Liver (tissue), 3 donors: ENCODE measurements around the gene SLC2A4RG.

Experiments
- REST ChIP-seq: IDR thresholded peaks from 2 replicates; pipeline ENCODE4 v1.6.1; 2016; ENCODE audit warnings: antibody characterized with exemption, mild to moderate bottlenecking
- RXRA ChIP-seq, 2 donors: IDR thresholded peaks; 2 replicates each; pipeline ENCODE4 v1.6.1; 2017 to 2018; ENCODE audit warnings: antibody characterized with exemption in 2 of 2, mild to moderate bottlenecking in 1 of 2
- SP1 ChIP-seq: IDR thresholded peaks from 2 replicates; pipeline ENCODE4 v1.6.1; 2018; ENCODE audit warnings: antibody characterized with exemption, mild to moderate bottlenecking
- TAF1 ChIP-seq: conservative IDR thresholded peaks from 2 replicates; pipeline ENCODE4 v1.6.1; 2016; ENCODE audit warnings: antibody characterized with exemption, mild to moderate bottlenecking
- ZBTB33 ChIP-seq: IDR thresholded peaks from 2 replicates; pipeline ENCODE4 v1.6.1; 2016; ENCODE audit warnings: antibody characterized with exemption
- TF ChIP-seq, protein P1 (sequence below): fragments of 150-350 bp; IDR thresholded peaks from 2 replicates; pipeline ENCODE4 v1.5.1; 2017; ENCODE audit warnings: improper control_type of control experiment, low read depth, low read length; ENCODE audit not compliant: missing input control
- TF ChIP-seq, protein P2 (sequence below): IDR thresholded peaks from 2 replicates; pipeline ENCODE4 v1.6.1; 2016; ENCODE audit warnings: antibody characterized with exemption
- donor health status: healthy.
- donor health status: healthy.

DNA sequence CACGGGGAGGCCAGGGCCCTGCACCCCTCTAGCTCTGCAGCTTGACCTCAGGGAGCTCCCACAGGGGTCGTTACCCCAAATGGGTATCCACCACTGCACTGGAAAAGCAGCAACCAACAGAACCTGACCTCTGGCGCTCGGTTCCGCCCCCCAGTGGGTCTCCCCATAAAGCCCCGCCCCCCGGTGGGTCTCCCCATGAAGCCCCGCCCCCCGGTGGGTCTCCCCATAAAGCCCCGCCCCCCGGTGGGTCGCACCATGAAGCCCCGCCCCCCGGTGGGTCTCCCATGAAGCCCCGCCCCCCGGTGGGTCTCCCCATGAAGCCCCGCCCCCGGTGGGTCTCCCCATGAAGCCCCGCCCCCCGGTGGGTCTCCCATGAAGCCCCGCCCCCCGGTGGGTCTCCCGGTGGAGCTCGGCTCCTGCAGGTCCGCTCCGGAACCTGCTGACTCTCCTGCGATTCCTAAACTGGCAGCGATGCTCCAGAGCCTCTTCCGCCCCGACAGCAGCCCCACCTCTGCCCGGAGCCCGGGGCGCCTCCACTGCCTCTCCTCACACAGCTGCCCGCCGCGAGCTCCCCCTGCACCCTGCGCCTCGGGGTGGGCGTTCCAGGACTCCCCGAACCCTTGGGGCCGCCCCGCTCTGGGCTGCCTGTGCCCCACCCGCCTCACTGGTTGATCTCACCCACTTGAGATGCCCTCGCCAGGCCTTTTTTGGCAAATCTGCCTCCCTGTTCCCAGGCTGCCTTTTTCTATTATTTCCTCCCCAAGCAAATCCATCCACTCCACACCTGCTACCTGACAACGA lies 12.1 kb downstream of the SLC2A4RG start:
- TF ChIP-seq, protein P1, sequence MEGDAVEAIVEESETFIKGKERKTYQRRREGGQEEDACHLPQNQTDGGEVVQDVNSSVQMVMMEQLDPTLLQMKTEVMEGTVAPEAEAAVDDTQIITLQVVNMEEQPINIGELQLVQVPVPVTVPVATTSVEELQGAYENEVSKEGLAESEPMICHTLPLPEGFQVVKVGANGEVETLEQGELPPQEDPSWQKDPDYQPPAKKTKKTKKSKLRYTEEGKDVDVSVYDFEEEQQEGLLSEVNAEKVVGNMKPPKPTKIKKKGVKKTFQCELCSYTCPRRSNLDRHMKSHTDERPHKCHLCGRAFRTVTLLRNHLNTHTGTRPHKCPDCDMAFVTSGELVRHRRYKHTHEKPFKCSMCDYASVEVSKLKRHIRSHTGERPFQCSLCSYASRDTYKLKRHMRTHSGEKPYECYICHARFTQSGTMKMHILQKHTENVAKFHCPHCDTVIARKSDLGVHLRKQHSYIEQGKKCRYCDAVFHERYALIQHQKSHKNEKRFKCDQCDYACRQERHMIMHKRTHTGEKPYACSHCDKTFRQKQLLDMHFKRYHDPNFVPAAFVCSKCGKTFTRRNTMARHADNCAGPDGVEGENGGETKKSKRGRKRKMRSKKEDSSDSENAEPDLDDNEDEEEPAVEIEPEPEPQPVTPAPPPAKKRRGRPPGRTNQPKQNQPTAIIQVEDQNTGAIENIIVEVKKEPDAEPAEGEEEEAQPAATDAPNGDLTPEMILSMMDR, result no peak
- TF ChIP-seq TAF1 (no peak), RXRA (IDR thresholded peaks at IDR 0.05) (no peak), REST (no peak), ZBTB33 (no peak), SP1 (no peak)
- TF ChIP-seq, protein P2, sequence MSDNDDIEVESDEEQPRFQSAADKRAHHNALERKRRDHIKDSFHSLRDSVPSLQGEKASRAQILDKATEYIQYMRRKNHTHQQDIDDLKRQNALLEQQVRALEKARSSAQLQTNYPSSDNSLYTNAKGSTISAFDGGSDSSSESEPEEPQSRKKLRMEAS, result no peak
